ENCODE measurements around the gene STN1.

STN1 gene

GRCh38 chr10:103890688-103891087 lies 27.3 kb downstream of the STN1 start:
- DNase-seq, result no peak

GRCh38 chr10:103890194-103890658 lies 27.8 kb downstream of the STN1 start:
- no peak for DNase-seq

GRCh38 chr10:103889121-103889720 lies 28.8 kb downstream of the STN1 start:
- no peak for DNase-seq

GRCh38 chr10:103888113-103888841 lies 29.7 kb downstream of the STN1 start:
- peak; percentile 44 for DNase-seq

GRCh38 chr10:103885617-103886016 lies 32.4 kb downstream of the STN1 start:
- DNase-seq, result no peak

GRCh38 chr10:103884681-103885139 lies 33.3 kb downstream of the STN1 start:
- DNase-seq, result peak; percentile 19

GRCh38 chr10:103882285-103883007 lies 35.5 kb downstream of the STN1 start:
- DNase-seq, result no peak

GRCh38 chr10:103881416-103882284 lies 36.3 kb downstream of the STN1 start:
- peak; percentile 51 for DNase-seq

GRCh38 chr10:103879831-103880230 lies 38.2 kb downstream of the STN1 start:
- no peak for DNase-seq

GRCh38 chr10:103879409-103879808 lies 38.6 kb downstream of the STN1 start:
- DNase-seq, result no peak

- no peak for DNase-seq
Observed at GRCh38 chr10:103877861-103878260, 40.1 kb downstream of the STN1 start.

- no peak for DNase-seq
Observed at GRCh38 chr10:103876155-103876554, 41.8 kb downstream of the STN1 start.

GRCh38 chr10:103874730-103875129 lies 43.3 kb downstream of the STN1 start:
- no peak for DNase-seq

GRCh38 chr10:103872137-103872931 lies 45.6 kb downstream of the STN1 start:
- no peak for DNase-seq

GRCh38 chr10:103871006-103871405 lies 47.0 kb downstream of the STN1 start:
- no peak for DNase-seq

- DNase-seq, result no peak
Observed at GRCh38 chr10:103870516-103870915, 47.5 kb downstream of the STN1 start.

- DNase-seq, result no peak
Observed at GRCh38 chr10:103869336-103869735, 48.6 kb downstream of the STN1 start.

GRCh38 chr10:103868200-103868599 lies 49.8 kb downstream of the STN1 start:
- no peak for DNase-seq

GRCh38 chr10:103861505-103861904 lies 56.5 kb downstream of the STN1 start:
- no peak for DNase-seq

GRCh38 chr10:103859161-103860086 lies 58.6 kb downstream of the STN1 start:
- DNase-seq, result no peak

GRCh38 chr10:103858360-103858759 lies 59.6 kb downstream of the STN1 start:
- DNase-seq, result no peak

All from COR-L47 (cell line).